H1 (cell line): ENCODE measurements around the gene HNF1A. TPM values are rescaled to one million over a fixed set of nuclear protein-coding genes. Genes with fewer than 3 reads are reported as not detected.
A peak's percentile ranks its signal among the peaks of the same experiment; 100 is the strongest.

Experiments
- CTCF ChIA-PET: fragments of 300-600 bp; sonication (Branson Sonifier 250); formaldehyde crosslinking; loops from one replicate; lab custom pipeline; 2021; ENCODE audit not compliant: partially characterized antibody; lab: Charles Lee
- POLR2A ChIA-PET: fragments of 300-600 bp; sonication (Branson Sonifier 250); formaldehyde crosslinking; loops from one replicate; lab custom pipeline; 2021; ENCODE audit warnings: inconsistent platforms; ENCODE audit not compliant: partially characterized antibody; lab: Charles Lee
- DNase-seq, 2 experiments: peaks; one replicate each; pipeline versions ENCODE4 v3.0.0 to v3.0.0-alpha.2; 2010 to 2022; ENCODE audit warnings: low spot score in 2 of 2, low read depth in 1 of 2, mixed read lengths in 1 of 2
- FAIRE-seq: peaks from 2 replicates; lab custom pipeline; 2011; peaks lifted over from hg19 to GRCh38; lab: Jason Lieb, UNC
- H2AFZ ChIP-seq: 2 replicates; pipeline ENCODE4 v1.8.1; 2012; ENCODE audit warnings: low read length, inconsistent platforms
- H2AK5ac ChIP-seq: 2 replicates; pipeline ENCODE4 v1.6.1; 2013; ENCODE audit warnings: low read depth, low read length
- H2BK120ac ChIP-seq: replicated peaks from 2 replicates; pipeline ENCODE3; 2013; ENCODE audit warnings: low read depth, low read length, inconsistent platforms
- H2BK12ac ChIP-seq: 2 replicates; pipeline ENCODE4 v1.6.1; 2013; ENCODE audit warnings: low read depth, low read length
- H2BK15ac ChIP-seq: 2 replicates; pipeline ENCODE4 v1.6.1; 2013; ENCODE audit warnings: low read length
- H2BK20ac ChIP-seq: 2 replicates; pipeline ENCODE4 v1.6.1; 2013; ENCODE audit warnings: low read length
- H2BK5ac ChIP-seq: 2 replicates; pipeline ENCODE4 v1.6.1; 2013; ENCODE audit warnings: low read depth, low read length
- H3K14ac ChIP-seq: 2 replicates; pipeline ENCODE4 v1.6.1; 2013; ENCODE audit warnings: inconsistent platforms; ENCODE audit not compliant: insufficient read length
- H3K18ac ChIP-seq: 2 replicates; pipeline ENCODE4 v1.6.1; 2013; ENCODE audit warnings: low read length; ENCODE audit errors: extremely low read depth
- H3K23ac ChIP-seq: 2 replicates; pipeline ENCODE4 v1.6.1; 2013; ENCODE audit warnings: inconsistent platforms; ENCODE audit not compliant: insufficient read length
- H3K23me2 ChIP-seq: 2 replicates; pipeline ENCODE4 v1.6.1; 2013; ENCODE audit warnings: low read depth, low read length
- H3K27ac ChIP-seq: 2 replicates; pipeline ENCODE4 v1.6.1; 2011; ENCODE audit warnings: low read depth, low read length, inconsistent platforms
- H3K27me3 ChIP-seq, 4 experiments: replicated peaks in 1 of 4; 1 replicate in 1 of 4; 2 replicates in 3 of 4; pipeline versions ENCODE4 v1.6.1 to v1.8.1; 2011 to 2013; ENCODE audit warnings: low read length in 3 of 4, mild to moderate bottlenecking in 3 of 4, inconsistent platforms in 2 of 4, mixed read lengths in 2 of 4, moderate library complexity in 1 of 4; ENCODE audit not compliant: control insufficient read depth in 3 of 4, insufficient read depth in 3 of 4; ENCODE audit errors: extremely low read depth in 1 of 4
- H3K36me3 ChIP-seq, 4 experiments: 2 replicates each; pipeline versions ENCODE4 v1.6.1 to v1.8.1; 2011 to 2013; ENCODE audit warnings: mild to moderate bottlenecking in 4 of 4, low read length in 3 of 4, moderate library complexity in 2 of 4, control low read depth in 1 of 4, inconsistent platforms in 1 of 4; ENCODE audit not compliant: insufficient read depth in 4 of 4, control insufficient read depth in 2 of 4
- H3K4ac ChIP-seq: replicated peaks from 2 replicates; pipeline ENCODE3; 2013; ENCODE audit warnings: low read length, low read depth, mixed read lengths, inconsistent platforms; ENCODE audit not compliant: insufficient read length
- H3K4me1 ChIP-seq, 4 experiments: replicated peaks in 1 of 4; 1 replicate in 1 of 4; 2 replicates in 3 of 4; pipeline versions ENCODE4 v1.6.1 to v1.8.1; 2011 to 2013; ENCODE audit warnings: low read length in 3 of 4, inconsistent platforms in 2 of 4, mixed read lengths in 1 of 4; ENCODE audit not compliant: insufficient read depth in 4 of 4, control insufficient read depth in 3 of 4
- H3K4me2 ChIP-seq, 2 experiments: 2 replicates each; pipeline versions ENCODE4 v1.6.1 to v1.8.1; 2011 to 2013; ENCODE audit warnings: low read depth in 2 of 2, low read length in 2 of 2, control low read depth in 1 of 2, inconsistent platforms in 1 of 2, mild to moderate bottlenecking in 1 of 2; ENCODE audit not compliant: insufficient read depth in 1 of 2
- H3K4me3 ChIP-seq, 4 experiments: fragments of 200-600, 300-600 bp in 1 of 4; sonication (generic), shearing (Covaris generic), sonication (Bioruptor Twin) in 1 of 4; 2 replicates each; pipeline versions ENCODE4 v1.5.1 to v1.8.1; 2011 to 2016; ENCODE audit warnings: low read length in 4 of 4, low read depth in 3 of 4, control low read depth in 2 of 4, inconsistent platforms in 2 of 4, mild to moderate bottlenecking in 2 of 4, mixed read lengths in 1 of 4, moderate library complexity in 1 of 4; ENCODE audit not compliant: insufficient read depth in 2 of 4; ENCODE audit errors: extremely low read depth in 1 of 4
- H3K56ac ChIP-seq: replicated peaks from 2 replicates; pipeline ENCODE3; 2013; ENCODE audit warnings: low read depth, mild to moderate bottlenecking, mixed read lengths, low read length, inconsistent platforms; ENCODE audit not compliant: insufficient read length
- H3K79me1 ChIP-seq: 2 replicates; pipeline ENCODE4 v1.6.1; 2013; ENCODE audit warnings: low read depth, low read length, control low read depth
- H3K79me2 ChIP-seq, 2 experiments: 2 replicates each; pipeline versions ENCODE4 v1.6.1 to v1.8.1; 2012 to 2013; ENCODE audit warnings: low read length in 2 of 2, mild to moderate bottlenecking in 2 of 2, inconsistent platforms in 1 of 2; ENCODE audit not compliant: insufficient read depth in 2 of 2, control insufficient read depth in 1 of 2
- H3K9ac ChIP-seq, 4 experiments: replicated peaks in 1 of 4; 1 replicate in 1 of 4; 2 replicates in 3 of 4; pipeline versions ENCODE4 v1.6.1 to v1.8.1; 2011 to 2013; ENCODE audit warnings: low read depth in 3 of 4, low read length in 3 of 4, control low read depth in 2 of 4, mild to moderate bottlenecking in 2 of 4, moderate library complexity in 2 of 4, inconsistent platforms in 1 of 4; ENCODE audit errors: extremely low read depth in 1 of 4
- H3K9me3 ChIP-seq, 2 experiments: 2 replicates each; pipeline versions ENCODE4 v1.6.1 to v1.8.1; 2012 to 2013; ENCODE audit warnings: mild to moderate bottlenecking in 2 of 2, moderate library complexity in 2 of 2, control low read depth in 1 of 2, inconsistent platforms in 1 of 2, low read depth in 1 of 2, low read length in 1 of 2, mixed read lengths in 1 of 2; ENCODE audit not compliant: insufficient read depth in 2 of 2
- H4K20me1 ChIP-seq, 2 experiments: replicated peaks in 1 of 2; 2 replicates each; pipeline versions ENCODE3 to v1.8.1; 2011 to 2013; ENCODE audit warnings: inconsistent platforms in 2 of 2, low read length in 2 of 2, mild to moderate bottlenecking in 1 of 2; ENCODE audit not compliant: insufficient read depth in 2 of 2, control insufficient read depth in 1 of 2
- H4K5ac ChIP-seq: 2 replicates; pipeline ENCODE4 v1.6.1; 2013; ENCODE audit warnings: low read length, low read depth, mixed read lengths, inconsistent platforms; ENCODE audit not compliant: insufficient read length
- H4K8ac ChIP-seq: 2 replicates; pipeline ENCODE4 v1.8.0; 2013; ENCODE audit warnings: mild to moderate bottlenecking, moderate library complexity, low read length, inconsistent platforms; ENCODE audit not compliant: insufficient read depth; ENCODE audit errors: extremely low read depth
- H4K91ac ChIP-seq: replicated peaks from 2 replicates; pipeline ENCODE3; 2013; ENCODE audit warnings: low read length, mixed read lengths, inconsistent platforms; ENCODE audit not compliant: insufficient read length
- CTCF ChIP-seq, 3 experiments: IDR thresholded peaks; 1 replicate in 2 of 3; 2 replicates in 1 of 3; pipeline versions ENCODE4 v1.5.1 to v1.6.1; 2011; ENCODE audit warnings: low read length in 3 of 3, mild to moderate bottlenecking in 3 of 3, inconsistent platforms in 2 of 3, low read depth in 1 of 3, moderate library complexity in 1 of 3; ENCODE audit not compliant: insufficient read depth in 1 of 3; ENCODE audit errors: control extremely low read depth in 1 of 3
- RAD21 ChIP-seq, 2 experiments: IDR thresholded peaks in 1 of 2; conservative IDR thresholded peaks in 1 of 2; 2 replicates each; pipeline ENCODE4 v1.6.1; 2011; ENCODE audit warnings: low read depth in 2 of 2, low read length in 2 of 2, improper control_type of control experiment in 1 of 2, inconsistent platforms in 1 of 2, mild to moderate bottlenecking in 1 of 2, moderate library complexity in 1 of 2
- WGBS, 2 experiments: shearing (Covaris generic) in 1 of 2; methylation state at CpG; one replicate each; pipeline versions ENCODE4 v1.1.6 to v1.1.7; 2013 to 2015; ENCODE audit warnings: low lambda C conversion rate in 2 of 2, mixed read lengths in 2 of 2, inconsistent platforms in 1 of 2, low coverage in 1 of 2, missing lambda C conversion rate in 1 of 2; ENCODE audit not compliant: insufficient replicate concordance in 2 of 2, insufficient coverage in 1 of 2, insufficient read length in 1 of 2; ENCODE audit errors: extremely low coverage in 1 of 2, missing lambda C conversion rate in 1 of 2; 5-methylcytosine and 5-hydroxymethylcytosine counted together
- polyA plus RNA-seq, 7 experiments: library from polyadenylated mRNA; depleted of rRNA in 3 of 7; stranded (reverse) in 5 of 7; unstranded in 2 of 7; fragments of >200 nt in 5 of 7; fragments of 200-250 nt in 2 of 7; gene quantifications; 1 replicate in 5 of 7; 2 replicates in 1 of 7; 4 replicates in 1 of 7; pipeline versions ENCODE4 v1.2.1 to v1.2.3, GENCODE V29; 2011 to 2013; ENCODE audit warnings: missing spikeins in 2 of 7, mixed read lengths in 2 of 7
- total RNA-seq: library from RNA; stranded (reverse); fragmentation: NEBNext Ultra II Directional; extraction: Animal tissue kit (Norgen Biotek cat#: 25700); gene quantifications from 2 replicates; pipeline ENCODE4 v1.2.1, GENCODE V29; 2021
- TF ChIP-seq, protein P1 (sequence below): IDR thresholded peaks from 2 replicates; pipeline ENCODE4 v1.6.1; 2012; ENCODE audit warnings: inconsistent platforms

HNF1A gene
- total and polyA plus RNA-seq, 2 of the 8 experiments (the other 6 are each of a cell fraction or from before 2014, with no cell fraction given), result not detected

DNA sequence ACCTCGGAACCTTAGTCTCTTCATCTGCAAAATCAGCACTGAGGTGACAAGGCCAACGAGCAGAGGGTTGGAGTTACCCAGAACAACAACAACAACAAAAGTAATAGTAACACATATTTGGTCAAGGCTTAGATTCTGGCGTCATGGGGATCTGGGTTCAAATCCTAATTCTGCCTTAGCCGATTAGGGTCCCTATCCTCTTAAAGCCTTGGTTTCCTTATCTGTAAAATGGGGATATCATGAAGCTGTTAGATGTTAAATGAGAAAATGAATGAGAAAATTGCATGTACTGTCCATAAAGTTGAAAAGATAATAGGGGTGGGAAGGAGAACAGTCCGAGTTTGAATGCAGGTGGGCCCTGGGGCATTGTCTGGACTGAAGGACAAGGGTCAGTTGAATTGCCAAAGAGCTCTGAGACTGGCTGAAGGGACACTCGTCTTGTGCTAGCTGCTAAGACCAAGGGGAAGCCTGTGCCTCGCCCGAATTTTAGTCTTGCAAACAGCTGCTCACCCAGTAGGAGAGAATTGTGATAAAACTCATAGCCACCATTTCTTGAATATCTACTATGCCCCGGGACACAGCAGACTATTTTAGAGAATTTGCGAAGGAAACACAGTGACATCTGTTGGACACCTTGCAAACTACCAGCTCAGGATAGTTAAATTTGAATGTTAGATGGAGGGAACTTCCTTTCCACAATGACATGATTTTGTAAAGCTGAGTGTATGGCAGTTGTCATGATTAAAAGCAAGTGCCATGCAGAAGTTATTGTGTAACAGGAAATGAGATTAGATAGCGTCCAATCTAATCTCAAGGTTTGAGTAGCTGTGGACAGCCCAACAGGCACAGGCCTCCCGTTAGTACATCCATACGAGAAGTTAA lies 6.8 kb upstream of the HNF1A start:
- DNase-seq, result no peak
- TF ChIP-seq CTCF (IDR thresholded peaks at IDR 0.05; ENCODE audit: control extremely low read depth in 1 of 3, insufficient read depth in 1 of 3, low read depth in 1 of 3, low read length in 3 of 3), result peak in 2 of 3 experiments; percentile 61 to 81; a peak in 3 of 4 replicates
- peak; percentile 84 to 89 for TF ChIP-seq RAD21 (IDR thresholded peaks at IDR 0.05 in 1 of 2, conservative IDR thresholded peaks at IDR 0.05 in 1 of 2; ENCODE audit: low read depth in 2 of 2, low read length in 2 of 2)
- TF ChIP-seq, protein P1, sequence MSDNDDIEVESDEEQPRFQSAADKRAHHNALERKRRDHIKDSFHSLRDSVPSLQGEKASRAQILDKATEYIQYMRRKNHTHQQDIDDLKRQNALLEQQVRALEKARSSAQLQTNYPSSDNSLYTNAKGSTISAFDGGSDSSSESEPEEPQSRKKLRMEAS, result no peak
- TF ChIP-seq, all 59 proteins: peak for 2
- H3K79me2 ChIP-seq, result no peaks in the 10 kb centered on the region
- POLR2A ChIA-PET, result interaction anchor here (0.6 to 1.0 kb wide), 2 partner anchors 11 to 304 kb away, joined by 3 to 5 read pairs; no protein-coding TSS in a partner anchor
- H3K9ac ChIP-seq, result no peak overlapping the region
- H2BK20ac ChIP-seq, result peak overlapping the region; percentile 0; the same call in 1 of the 2 replicates
- no peak overlapping the region for H3K14ac ChIP-seq
- no peak overlapping the region for H2BK120ac ChIP-seq
- 56% methylated on average over 13 of the region's 13 CpGs; no CpG with 5 or more reads in 1 of the 2 experiments for WGBS, 2 experiments
- no peak overlapping the region for H3K4me3 ChIP-seq
- CTCF ChIA-PET, result interaction anchor here (0.5 to 3.5 kb wide), 63 partner anchors 8 to 647 kb away, joined by 3 to 34 read pairs (median 4); partner anchors contain the start of genes C12orf43 and UNC119B
- H3K4ac ChIP-seq, result no peak overlapping the region
- H3K56ac ChIP-seq, result no peak overlapping the region
- H4K8ac ChIP-seq, result no peak overlapping the region
- no peaks in the 10 kb centered on the region for H4K20me1 ChIP-seq
- H3K79me1 ChIP-seq, result no peaks in the 10 kb centered on the region
- no peaks in the 10 kb centered on the region for H3K9me3 ChIP-seq
- no peak overlapping the region for H2AFZ ChIP-seq
- peak; percentile 91 for FAIRE-seq
- H3K23me2 ChIP-seq, result no peaks in the 10 kb centered on the region
- no peak overlapping the region for H2BK15ac ChIP-seq
- no peak overlapping the region for H2AK5ac ChIP-seq
- H3K36me3 ChIP-seq, result no peaks in the 10 kb centered on the region
- no peak overlapping the region for H4K5ac ChIP-seq
- H3K18ac ChIP-seq, result no peak overlapping the region
- H2BK12ac ChIP-seq, result peak overlapping the region; percentile 64; the same call in 1 of the 2 replicates
- peaks cover 0 to 3% (median under 1%) of the 10 kb centered on the region in 4 experiments; a peak in 3 of 7 replicates for H3K4me1 ChIP-seq
- H2BK5ac ChIP-seq, result no peak overlapping the region
- H3K27ac ChIP-seq, result no peak overlapping the region
- H4K91ac ChIP-seq, result peak overlapping the region; percentile 48
- H3K4me2 ChIP-seq, result no peak overlapping the region
- H3K27me3 ChIP-seq, result no peaks in the 10 kb centered on the region
- H3K23ac ChIP-seq, result no peak overlapping the region
